B cell (primary cell): ENCODE data around the gene SERTM1. TPM values are rescaled to one million over a fixed set of nuclear protein-coding genes. Genes with fewer than 3 reads are reported as not detected.

ENCODE experiments used
- ATAC-seq: fragments of 200-7000 bp; cut with Tn5 transposase; one replicate; pipeline ENCODE4 v1.10.0; 2021; ENCODE audit warnings: low read depth, mild to moderate bottlenecking, moderate number of reproducible peaks, moderate library complexity
- CTCF ChIA-PET: fragments of 350-600 bp; sonication (Branson Sonifier 250); formaldehyde crosslinking; loops from one replicate; lab custom pipeline; 2021; ENCODE audit warnings: antibody characterized with exemption, inconsistent platforms; lab: Charles Lee
- POLR2A ChIA-PET: fragments of 350-600 bp; sonication (Branson Sonifier 250); formaldehyde crosslinking; loops from one replicate; lab custom pipeline; 2021; ENCODE audit warnings: antibody characterized with exemption; lab: Charles Lee
- DNase-seq: peaks from one replicate; pipeline ENCODE4 v3.0.0; 2013
- H2AFZ ChIP-seq: 2 replicates; pipeline ENCODE4 v1.6.1; 2012; ENCODE audit warnings: mild to moderate bottlenecking, low read depth, low read length; ENCODE audit not compliant: insufficient read depth, poor library complexity, severe bottlenecking
- H3K27ac ChIP-seq, 2 donors: 1 replicate in 1 of 2; 2 replicates in 1 of 2; pipeline ENCODE4 v1.5.1; 2012 to 2013; ENCODE audit warnings: low read length in 2 of 2, mild to moderate bottlenecking in 2 of 2, moderate library complexity in 1 of 2
- H3K27me3 ChIP-seq, 4 experiments: fragments of 200-600 bp in 1 of 4; sonication (generic) in 1 of 4; replicated peaks in 1 of 4; 1 replicate in 2 of 4; 2 replicates in 2 of 4; pipeline versions ENCODE4 v1.6.1 to v1.7.0; 2013 to 2016; ENCODE audit warnings: low read length in 3 of 4, mild to moderate bottlenecking in 2 of 4, mixed read lengths in 1 of 4, moderate library complexity in 1 of 4; ENCODE audit not compliant: insufficient read depth in 4 of 4, control insufficient read depth in 3 of 4; ENCODE audit errors: control extremely low read depth in 1 of 4
- H3K36me3 ChIP-seq, 2 experiments: replicated peaks in 1 of 2; 1 replicate in 1 of 2; 2 replicates in 1 of 2; pipeline versions ENCODE4 v1.6.1 to v1.7.1; 2013; ENCODE audit warnings: low read length in 1 of 2; ENCODE audit not compliant: insufficient read depth in 2 of 2, control insufficient read depth in 1 of 2; ENCODE audit errors: control extremely low read depth in 1 of 2, extremely low read depth in 1 of 2
- H3K4me1 ChIP-seq, 2 donors: fragments of 200-600 bp in 1 of 2; sonication (generic) in 1 of 2; 1 replicate in 1 of 2; 2 replicates in 1 of 2; pipeline versions ENCODE4 v1.5.1 to v1.6.1; 2013 to 2017; ENCODE audit warnings: low read length in 2 of 2; ENCODE audit not compliant: control insufficient read depth in 2 of 2, insufficient read depth in 2 of 2
- H3K4me2 ChIP-seq: replicated peaks from 2 replicates; pipeline ENCODE3; 2012; ENCODE audit warnings: mild to moderate bottlenecking, low read depth, low read length; ENCODE audit not compliant: poor library complexity, severe bottlenecking
- H3K4me3 ChIP-seq, 5 experiments: fragments of 200-600 bp in 1 of 5; sonication (generic) in 1 of 5; 1 replicate in 3 of 5; 2 replicates in 2 of 5; pipeline versions ENCODE4 v1.5.1 to v1.7.0; 2011 to 2016; ENCODE audit warnings: low read length in 4 of 5, mild to moderate bottlenecking in 4 of 5, low read depth in 2 of 5, control low read depth in 1 of 5, moderate library complexity in 1 of 5; ENCODE audit not compliant: insufficient read depth in 1 of 5; ENCODE audit errors: control extremely low read depth in 1 of 5, extremely low read depth in 1 of 5
- H3K79me2 ChIP-seq: fragments of 200-600 bp; sonication (generic); one replicate; pipeline ENCODE4 v1.6.0; 2016; ENCODE audit warnings: low read length; ENCODE audit not compliant: control insufficient read depth, insufficient read depth
- H3K9ac ChIP-seq: fragments of 200-600 bp; sonication (generic); 2 replicates; pipeline ENCODE4 v1.6.1; 2017; ENCODE audit warnings: mild to moderate bottlenecking, low read length, moderate library complexity
- H3K9me3 ChIP-seq, 3 donors: one replicate each; pipeline versions ENCODE4 v1.6.1 to v1.7.1; 2013; ENCODE audit warnings: low read length in 2 of 3; ENCODE audit not compliant: control insufficient read depth in 2 of 3, insufficient read depth in 1 of 3; ENCODE audit errors: control extremely low read depth in 1 of 3
- H4K20me1 ChIP-seq: 2 replicates; pipeline ENCODE4 v1.6.0; 2012; ENCODE audit warnings: mild to moderate bottlenecking, low read length; ENCODE audit not compliant: insufficient read depth, control insufficient read depth, poor library complexity, severe bottlenecking
- H3K27ac Mint-ChIP-seq: one replicate; pipeline ENCODE4 v1.8.0; 2021; ENCODE audit warnings: mixed read lengths
- H3K27me3 Mint-ChIP-seq: one replicate; pipeline ENCODE4 v1.8.0; 2021; ENCODE audit warnings: mixed read lengths
- H3K4me1 Mint-ChIP-seq: one replicate; pipeline ENCODE4 v1.8.0; 2021; ENCODE audit warnings: mixed read lengths
- H3K4me3 Mint-ChIP-seq: one replicate; pipeline ENCODE4 v1.8.0; 2021; ENCODE audit warnings: mixed read lengths
- H3K9me3 Mint-ChIP-seq: one replicate; pipeline ENCODE4 v1.8.0; 2022; ENCODE audit warnings: mixed read lengths; ENCODE audit not compliant: insufficient read depth
- CTCF ChIP-seq: fragments of 200-600 bp; IDR thresholded peaks from one replicate; pipeline ENCODE4 v1.8.0; 2022; ENCODE audit warnings: antibody characterized with exemption, mild to moderate bottlenecking
- EZH2 ChIP-seq: IDR thresholded peaks from 2 replicates; pipeline ENCODE4 v1.6.1; 2012; ENCODE audit warnings: borderline replicate concordance, low read depth, mild to moderate bottlenecking, moderate library complexity, low read length; ENCODE audit not compliant: insufficient read depth, poor library complexity, severe bottlenecking
- WGBS: methylation state at CpG from one replicate; pipeline ENCODE4 v1.1.5; 2013; ENCODE audit warnings: missing lambda C conversion rate; ENCODE audit not compliant: insufficient coverage; 5-methylcytosine and 5-hydroxymethylcytosine counted together
- intact Hi-C: fragments of 100-400 bp; cut with micrococcal nuclease; formaldehyde crosslinking; loops from one replicate; pipeline ENCODE4 v1.10.0; 2022
- polyA plus RNA-seq: library from polyadenylated mRNA; depleted of rRNA; stranded (reverse); fragments of >200 nt; gene quantifications from 2 replicates; pipeline ENCODE4 v1.2.3, GENCODE V29; 2012
- total RNA-seq, 2 donors: library from RNA; stranded (reverse); fragments of 120-200 nt in 1 of 2; gene quantifications; 1 replicate in 1 of 2; 2 replicates in 1 of 2; pipeline versions ENCODE4 v1.2.3 to v1.2.4, GENCODE V29; 2013 to 2022

The SERTM1 gene
- total and polyA plus RNA-seq, 2 donors (not counting 1 experiment from before 2014, with no cell fraction given) = not detected

GRCh38 chr13:36717966-36718545, 44.2 kb downstream of the SERTM1 start:
- Histone ChIP-seq H3K27ac (no peak overlapping the region), H3K9me3 (no peaks in the 10 kb centered on the region), H3K4me2 (no peak overlapping the region), H3K36me3 (no peaks in the 10 kb centered on the region), H3K79me2 (no peaks in the 10 kb centered on the region), H4K20me1 (no peaks in the 10 kb centered on the region), H3K27me3 (no peaks in the 10 kb centered on the region), H3K4me1 (no peaks in the 10 kb centered on the region), H3K9ac (no peak overlapping the region), H2AFZ (no peak overlapping the region), H3K4me3 (no peak overlapping the region)
- ATAC-seq (no peak), DNase-seq (no peak)
- H3K4me3 Mint-ChIP-seq = no peak overlapping the region
- intact Hi-C loops = no loop called here
- no peaks in the 10 kb centered on the region for H3K4me1 Mint-ChIP-seq
- no peak overlapping the region for H3K27ac Mint-ChIP-seq
- no peaks in the 10 kb centered on the region for H3K9me3 Mint-ChIP-seq
- POLR2A ChIA-PET = no interaction called here
- TF ChIP-seq CTCF (no peak), EZH2 (no peak)
- CTCF ChIA-PET = interaction anchor here (1.2 to 1.8 kb wide), 2 partner anchors 11 to 17 kb away, joined by 4 to 7 read pairs; no protein-coding TSS in a partner anchor
- peaks cover 25% of the 10 kb centered on the region for H3K27me3 Mint-ChIP-seq
- no CpG with 5 or more reads among the region's 3 CpGs for WGBS

GRCh38 chr13:36718686-36719085, 44.9 kb downstream of the SERTM1 start:
- no peaks in the 10 kb centered on the region for H3K9me3 Mint-ChIP-seq
- H3K4me1 ChIP-seq = no peaks in the 10 kb centered on the region
- H3K27ac Mint-ChIP-seq = no peak overlapping the region
- ATAC-seq = no peak
- H3K27me3 ChIP-seq = no peaks in the 10 kb centered on the region
- no peak overlapping the region for H3K27ac ChIP-seq
- no peak for DNase-seq
- POLR2A ChIA-PET = no interaction called here
- WGBS = 94% methylated on average over 4 of the region's 4 CpGs
- no peak overlapping the region for H3K9ac ChIP-seq
- no peaks in the 10 kb centered on the region for H4K20me1 ChIP-seq
- H3K4me3 ChIP-seq = no peak overlapping the region
- no peaks in the 10 kb centered on the region for H3K79me2 ChIP-seq
- H3K9me3 ChIP-seq = no peaks in the 10 kb centered on the region
- no peaks in the 10 kb centered on the region for H3K4me1 Mint-ChIP-seq
- intact Hi-C loops = no loop called here
- peaks cover 25% of the 10 kb centered on the region for H3K27me3 Mint-ChIP-seq
- CTCF ChIA-PET = no interaction called here
- no peak overlapping the region for H3K4me2 ChIP-seq
- no peak overlapping the region for H2AFZ ChIP-seq
- H3K4me3 Mint-ChIP-seq = no peak overlapping the region
- no peaks in the 10 kb centered on the region for H3K36me3 ChIP-seq
- TF ChIP-seq CTCF = no peak
- no peak for TF ChIP-seq EZH2
